GM12878 (cell line): Measurements from ENCODE around the gene TEX44.

ENCODE experiments used
- CTCF ChIP-seq, 3 experiments: IDR thresholded peaks in 2 of 3; conservative IDR thresholded peaks in 1 of 3; 2 replicates each; pipeline ENCODE4 v1.5.1; 2011; ENCODE audit warnings: low read depth in 3 of 3, low read length in 3 of 3, mild to moderate bottlenecking in 3 of 3, control low read depth in 2 of 3, moderate library complexity in 2 of 3, inconsistent platforms in 1 of 3, mixed read lengths in 1 of 3; ENCODE audit not compliant: control insufficient read depth in 2 of 3, insufficient read depth in 1 of 3; ENCODE audit errors: extremely low read depth in 1 of 3
- HDGF ChIP-seq: fragments of 450-650 bp; IDR thresholded peaks from 2 replicates; pipeline ENCODE4 v1.6.1; 2016; ENCODE audit warnings: antibody characterized with exemption
- JUND ChIP-seq: IDR thresholded peaks from 2 replicates; pipeline ENCODE4 v1.6.1; 2012; ENCODE audit warnings: low read depth, mild to moderate bottlenecking, low read length, improper control_type of control experiment, moderate library complexity
- RAD21 ChIP-seq: IDR thresholded peaks from 2 replicates; pipeline ENCODE4 v1.6.1; 2011; ENCODE audit warnings: mild to moderate bottlenecking, low read depth, low read length, moderate library complexity; ENCODE audit not compliant: insufficient read depth
- ZNF24 ChIP-seq: fragments of 450-650 bp; IDR thresholded peaks from 2 replicates; pipeline ENCODE4 v1.6.1; 2017; ENCODE audit warnings: antibody characterized with exemption, mild to moderate bottlenecking
- ZNF274 ChIP-seq: IDR thresholded peaks from one replicate; pipeline ENCODE4 v1.8.0; 2011; ENCODE audit not compliant: insufficient read length, insufficient read depth
- ZNF687 ChIP-seq: fragments of 450-650 bp; IDR thresholded peaks from 2 replicates; pipeline ENCODE4 v1.6.1; 2017; ENCODE audit warnings: mild to moderate bottlenecking, moderate library complexity

- no peak for TF ChIP-seq ZNF274
- TF ChIP-seq CTCF (IDR thresholded peaks at IDR 0.05 in 2 of 3, conservative IDR thresholded peaks at IDR 0.05 in 1 of 3; ENCODE audit: control insufficient read depth in 2 of 3, extremely low read depth in 1 of 3, insufficient read depth in 1 of 3, low read depth in 3 of 3, low read length in 3 of 3) = no peak
- no peak for TF ChIP-seq HDGF
- no peak for TF ChIP-seq JUND
- TF ChIP-seq RAD21 = no peak
- no peak for TF ChIP-seq ZNF687
- TF ChIP-seq ZNF24 = no peak
Measured at GRCh38 chr2:231593666-231594065, 1.0 kb downstream of the TEX44 start.
